OCI-LY1 (cell line): Measurements from ENCODE around the gene WDFY4.

Source experiments
- H2AFZ ChIP-seq: fragments of 200-600 bp; sonication (generic), shearing (Covaris generic); 2 replicates; pipeline ENCODE4 v1.6.0; 2014; ENCODE audit warnings: antibody characterized with exemption, mild to moderate bottlenecking, low read length
- H3F3A ChIP-seq: fragments of 200-600 bp; sonication (generic), shearing (Covaris generic); 2 replicates; pipeline ENCODE4 v1.6.0; 2014; ENCODE audit warnings: mild to moderate bottlenecking, antibody characterized with exemption, low read length, moderate library complexity; ENCODE audit not compliant: insufficient read depth
- H3K27ac ChIP-seq: fragments of 200-600 bp; sonication (generic); 2 replicates; pipeline ENCODE4 v1.5.1; 2014; ENCODE audit warnings: low read length, mixed run types, mild to moderate bottlenecking, low read depth; ENCODE audit not compliant: poor library complexity, severe bottlenecking
- H3K27me3 ChIP-seq: fragments of 200-600 bp; sonication (generic); 2 replicates; pipeline ENCODE4 v1.6.0; 2014; ENCODE audit warnings: antibody characterized with exemption, mild to moderate bottlenecking, low read length, moderate library complexity; ENCODE audit not compliant: insufficient read depth
- H3K36me3 ChIP-seq: fragments of 200-600 bp; sonication (generic); 2 replicates; pipeline ENCODE4 v1.6.1; 2014; ENCODE audit warnings: mild to moderate bottlenecking, antibody characterized with exemption, low read length, moderate library complexity, mixed read lengths; ENCODE audit not compliant: insufficient read depth
- H3K4me1 ChIP-seq: fragments of 200-600 bp; sonication (generic); 2 replicates; pipeline ENCODE4 v1.5.1; 2014; ENCODE audit warnings: mild to moderate bottlenecking, low read length, moderate library complexity; ENCODE audit not compliant: insufficient read depth, severe bottlenecking
- H3K4me2 ChIP-seq: fragments of 200-600 bp; sonication (generic), shearing (Covaris generic); 2 replicates; pipeline ENCODE4 v1.6.1; 2014; ENCODE audit warnings: low read length
- H3K4me3 ChIP-seq: fragments of 200-600 bp; sonication (generic); 2 replicates; pipeline ENCODE4 v1.5.1; 2014; ENCODE audit warnings: low read length, low read depth, mild to moderate bottlenecking, mixed read lengths; ENCODE audit not compliant: poor library complexity, severe bottlenecking
- H3K79me2 ChIP-seq: fragments of 200-600 bp; shearing (Covaris generic); 2 replicates; pipeline ENCODE4 v1.6.1; 2016; ENCODE audit warnings: mixed run types, low read length, mixed read lengths; ENCODE audit not compliant: insufficient read depth
- H3K9ac ChIP-seq: fragments of 200-600 bp; sonication (generic), shearing (Covaris generic); 2 replicates; pipeline ENCODE4 v1.6.1; 2014; ENCODE audit warnings: mild to moderate bottlenecking, low read length, mixed read lengths
- H3K9me2 ChIP-seq: fragments of 200-600 bp; sonication (generic), shearing (Covaris generic); 2 replicates; pipeline ENCODE4 v1.6.1; 2014; ENCODE audit warnings: low read depth, mild to moderate bottlenecking, low read length, mixed read lengths
- H3K9me3 ChIP-seq: fragments of 200-600 bp; shearing (Covaris generic); 2 replicates; pipeline ENCODE4 v1.6.1; 2014; ENCODE audit warnings: low read length, mixed read lengths
- H4K20me1 ChIP-seq: fragments of 200-600 bp; sonication (generic), shearing (Covaris generic); 2 replicates; pipeline ENCODE4 v1.6.0; 2016; ENCODE audit warnings: mild to moderate bottlenecking, low read length; ENCODE audit not compliant: insufficient read depth
- EZH2 ChIP-seq: fragments of 200-600 bp; sonication (generic), shearing (Covaris generic); IDR thresholded peaks from 2 replicates; pipeline ENCODE4 v1.8.0; 2017; ENCODE audit warnings: borderline replicate concordance, mixed run types, mild to moderate bottlenecking, antibody characterized with exemption, low read length, moderate library complexity, mixed read lengths
- TF ChIP-seq, protein P1 (sequence below): fragments of 200-600 bp; sonication (generic), shearing (Covaris generic); IDR thresholded peaks from 2 replicates; pipeline ENCODE4 v1.5.1; 2017; ENCODE audit warnings: mild to moderate bottlenecking, antibody characterized with exemption, low read length, moderate library complexity, mixed read lengths

WDFY4 gene

DNA sequence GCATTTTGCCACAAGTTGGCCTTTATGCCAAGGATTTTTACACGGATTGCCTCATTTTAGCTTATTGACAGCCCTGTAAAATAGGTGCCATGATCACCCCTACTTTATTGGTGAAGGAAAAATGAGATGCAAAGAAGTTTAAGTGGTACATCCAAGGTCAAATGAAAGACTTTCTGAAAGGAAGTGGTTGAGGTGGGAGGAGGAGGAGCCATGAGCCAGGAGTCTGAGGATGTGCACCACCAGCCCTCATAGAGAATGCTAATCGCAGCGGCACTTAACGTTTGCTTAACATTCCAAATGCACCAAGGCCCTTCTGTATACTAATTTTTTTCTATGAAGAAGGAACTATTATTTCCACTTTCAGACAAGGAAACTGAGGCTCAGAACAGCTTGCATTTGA is 286.0 kb downstream of the WDFY4 start:
- no peak overlapping the region for H3K9ac ChIP-seq
- H2AFZ ChIP-seq: no peak overlapping the region
- H3F3A ChIP-seq: no peaks in the 10 kb centered on the region
- H3K9me3 ChIP-seq: no peaks in the 10 kb centered on the region
- peaks cover 80% of the 10 kb centered on the region for H3K36me3 ChIP-seq
- no peak overlapping the region for H3K4me2 ChIP-seq
- H4K20me1 ChIP-seq: no peaks in the 10 kb centered on the region
- no peaks in the 10 kb centered on the region for H3K4me1 ChIP-seq
- no peak overlapping the region for H3K27ac ChIP-seq
- TF ChIP-seq EZH2: no peak
- TF ChIP-seq, protein P1, sequence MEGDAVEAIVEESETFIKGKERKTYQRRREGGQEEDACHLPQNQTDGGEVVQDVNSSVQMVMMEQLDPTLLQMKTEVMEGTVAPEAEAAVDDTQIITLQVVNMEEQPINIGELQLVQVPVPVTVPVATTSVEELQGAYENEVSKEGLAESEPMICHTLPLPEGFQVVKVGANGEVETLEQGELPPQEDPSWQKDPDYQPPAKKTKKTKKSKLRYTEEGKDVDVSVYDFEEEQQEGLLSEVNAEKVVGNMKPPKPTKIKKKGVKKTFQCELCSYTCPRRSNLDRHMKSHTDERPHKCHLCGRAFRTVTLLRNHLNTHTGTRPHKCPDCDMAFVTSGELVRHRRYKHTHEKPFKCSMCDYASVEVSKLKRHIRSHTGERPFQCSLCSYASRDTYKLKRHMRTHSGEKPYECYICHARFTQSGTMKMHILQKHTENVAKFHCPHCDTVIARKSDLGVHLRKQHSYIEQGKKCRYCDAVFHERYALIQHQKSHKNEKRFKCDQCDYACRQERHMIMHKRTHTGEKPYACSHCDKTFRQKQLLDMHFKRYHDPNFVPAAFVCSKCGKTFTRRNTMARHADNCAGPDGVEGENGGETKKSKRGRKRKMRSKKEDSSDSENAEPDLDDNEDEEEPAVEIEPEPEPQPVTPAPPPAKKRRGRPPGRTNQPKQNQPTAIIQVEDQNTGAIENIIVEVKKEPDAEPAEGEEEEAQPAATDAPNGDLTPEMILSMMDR: no peak
- H3K4me3 ChIP-seq: no peak overlapping the region
- no peaks in the 10 kb centered on the region for H3K27me3 ChIP-seq
- H3K79me2 ChIP-seq: no peaks in the 10 kb centered on the region
- H3K9me2 ChIP-seq: no peaks in the 10 kb centered on the region

DNA sequence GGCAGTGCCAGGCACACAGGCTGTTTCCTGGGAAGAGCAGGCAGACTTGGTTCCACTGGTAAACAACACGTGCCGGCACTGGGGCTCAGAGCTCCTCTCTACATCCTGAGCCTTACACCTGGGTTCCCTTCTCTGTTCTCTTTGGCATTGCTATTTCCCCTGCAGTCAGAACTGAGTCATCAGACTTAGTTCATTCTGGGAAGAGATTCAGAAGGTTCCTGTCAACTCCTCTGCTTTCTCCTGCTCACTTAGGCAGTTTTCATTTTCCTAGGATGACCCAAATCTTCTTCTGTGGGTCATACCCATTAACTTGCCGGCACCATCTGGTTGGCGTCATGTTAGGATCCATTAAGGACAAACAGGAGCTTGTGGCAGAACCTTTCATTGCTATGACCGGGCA is 288.4 kb downstream of the WDFY4 start:
- no peak for TF ChIP-seq EZH2
- TF ChIP-seq, protein P1: no peak
- peaks cover 82% of the 10 kb centered on the region for H3K36me3 ChIP-seq
- H3K27ac ChIP-seq: no peak overlapping the region
- no peaks in the 10 kb centered on the region for H3K79me2 ChIP-seq
- no peaks in the 10 kb centered on the region for H3K9me2 ChIP-seq
- H3K4me1 ChIP-seq: no peaks in the 10 kb centered on the region
- H3K9me3 ChIP-seq: no peaks in the 10 kb centered on the region
- no peaks in the 10 kb centered on the region for H3F3A ChIP-seq
- no peaks in the 10 kb centered on the region for H3K27me3 ChIP-seq
- no peaks in the 10 kb centered on the region for H4K20me1 ChIP-seq
- no peak overlapping the region for H3K4me3 ChIP-seq
- H3K9ac ChIP-seq: no peak overlapping the region
- no peak overlapping the region for H3K4me2 ChIP-seq
- no peak overlapping the region for H2AFZ ChIP-seq

DNA sequence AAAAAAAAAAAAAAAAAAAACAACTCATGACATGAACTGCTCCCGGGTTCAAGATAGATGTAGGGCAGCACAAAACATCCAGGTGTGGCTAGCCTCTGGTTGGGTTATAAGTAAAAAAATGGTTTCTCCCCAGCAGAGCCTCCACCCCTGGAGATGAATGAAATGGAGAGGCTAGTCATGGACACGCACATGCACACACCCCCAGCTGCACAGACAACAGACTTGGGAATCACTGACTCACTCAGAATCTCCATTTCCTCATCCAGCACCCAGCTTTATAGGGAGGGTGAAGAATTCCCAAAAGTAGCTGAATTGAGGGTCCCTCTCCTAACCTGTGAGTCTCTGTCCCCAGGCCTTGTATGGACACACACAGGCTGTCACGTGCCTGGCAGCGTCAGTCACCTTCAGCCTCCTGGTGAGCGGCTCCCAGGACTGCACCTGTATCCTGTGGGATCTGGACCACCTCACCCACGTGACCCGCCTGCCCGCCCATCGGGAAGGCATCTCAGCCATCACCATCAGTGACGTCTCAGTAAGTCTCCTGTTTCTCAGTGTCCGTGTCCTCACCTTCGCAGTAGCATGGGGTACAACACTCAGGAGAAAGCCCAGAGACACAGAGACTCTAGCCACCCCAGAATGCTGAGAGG is 290.0 kb downstream of the WDFY4 start:
- Histone ChIP-seq H3K27me3 (no peaks in the 10 kb centered on the region), H3K9me3 (no peaks in the 10 kb centered on the region), H2AFZ (no peak overlapping the region), H4K20me1 (no peaks in the 10 kb centered on the region), H3K27ac (no peak overlapping the region), H3K36me3 (peaks cover 80% of the 10 kb centered on the region), H3K79me2 (no peaks in the 10 kb centered on the region), H3K9ac (no peak overlapping the region), H3K4me1 (no peaks in the 10 kb centered on the region), H3K4me2 (no peak overlapping the region), H3K9me2 (no peaks in the 10 kb centered on the region), H3F3A (no peaks in the 10 kb centered on the region), H3K4me3 (no peak overlapping the region)
- no peak for TF ChIP-seq EZH2
- TF ChIP-seq, protein P1: no peak
